Coronary artery (tissue), 2 donors: ENCODE data around the gene TNFAIP1.

Experiments
- DNase-seq: peaks from one replicate; pipeline ENCODE4 v3.0.0-alpha.2; 2017; ENCODE audit warnings: low spot score
- H3K27ac ChIP-seq, 2 donors: fragments of 200-600 bp; sonication (generic); one replicate each; pipeline ENCODE4 v1.5.1; 2016 to 2019
- H3K4me3 ChIP-seq: fragments of 200-600 bp; sonication (generic); 2 replicates; pipeline ENCODE4 v1.5.1; 2016; ENCODE audit warnings: mild to moderate bottlenecking, moderate library complexity
- TF ChIP-seq, protein P1 (sequence below): fragments of 200-600 bp; sonication (generic); IDR thresholded peaks from one replicate; pipeline ENCODE4 v1.5.1; 2019; ENCODE audit warnings: antibody characterized with exemption

Gene TNFAIP1

GRCh38 chr17:28346746-28347246 is 11.2 kb downstream of the TNFAIP1 start:
- no peak for DNase-seq
- Histone ChIP-seq H3K4me3 (no peak overlapping the region), H3K27ac (peak overlapping the region; percentile 45 to 77)

GRCh38 chr17:28347261-28347891 is 11.8 kb downstream of the TNFAIP1 start:
- DNase-seq, result no peak
- peak overlapping the region; percentile 8 to 77 for H3K27ac ChIP-seq
- no peak overlapping the region for H3K4me3 ChIP-seq
- TF ChIP-seq, protein P1, sequence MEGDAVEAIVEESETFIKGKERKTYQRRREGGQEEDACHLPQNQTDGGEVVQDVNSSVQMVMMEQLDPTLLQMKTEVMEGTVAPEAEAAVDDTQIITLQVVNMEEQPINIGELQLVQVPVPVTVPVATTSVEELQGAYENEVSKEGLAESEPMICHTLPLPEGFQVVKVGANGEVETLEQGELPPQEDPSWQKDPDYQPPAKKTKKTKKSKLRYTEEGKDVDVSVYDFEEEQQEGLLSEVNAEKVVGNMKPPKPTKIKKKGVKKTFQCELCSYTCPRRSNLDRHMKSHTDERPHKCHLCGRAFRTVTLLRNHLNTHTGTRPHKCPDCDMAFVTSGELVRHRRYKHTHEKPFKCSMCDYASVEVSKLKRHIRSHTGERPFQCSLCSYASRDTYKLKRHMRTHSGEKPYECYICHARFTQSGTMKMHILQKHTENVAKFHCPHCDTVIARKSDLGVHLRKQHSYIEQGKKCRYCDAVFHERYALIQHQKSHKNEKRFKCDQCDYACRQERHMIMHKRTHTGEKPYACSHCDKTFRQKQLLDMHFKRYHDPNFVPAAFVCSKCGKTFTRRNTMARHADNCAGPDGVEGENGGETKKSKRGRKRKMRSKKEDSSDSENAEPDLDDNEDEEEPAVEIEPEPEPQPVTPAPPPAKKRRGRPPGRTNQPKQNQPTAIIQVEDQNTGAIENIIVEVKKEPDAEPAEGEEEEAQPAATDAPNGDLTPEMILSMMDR, result no peak

More at GRCh38 chr17:28346746-28347246, 11.2 kb downstream of the TNFAIP1 start:
- TF ChIP-seq, protein P1, result no peak

- Histone ChIP-seq H3K4me3 (no peak overlapping the region), H3K27ac (no peak overlapping the region)
- no peak for DNase-seq
- TF ChIP-seq, protein P1, result no peak
Observed at GRCh38 chr17:28348979-28349378, 13.4 kb downstream of the TNFAIP1 start.

- TF ChIP-seq, protein P1, result no peak
- no peak overlapping the region for H3K27ac ChIP-seq
- no peak for DNase-seq
- H3K4me3 ChIP-seq, result no peak overlapping the region
Observed at GRCh38 chr17:28350271-28350670, 14.7 kb downstream of the TNFAIP1 start.

DNA sequence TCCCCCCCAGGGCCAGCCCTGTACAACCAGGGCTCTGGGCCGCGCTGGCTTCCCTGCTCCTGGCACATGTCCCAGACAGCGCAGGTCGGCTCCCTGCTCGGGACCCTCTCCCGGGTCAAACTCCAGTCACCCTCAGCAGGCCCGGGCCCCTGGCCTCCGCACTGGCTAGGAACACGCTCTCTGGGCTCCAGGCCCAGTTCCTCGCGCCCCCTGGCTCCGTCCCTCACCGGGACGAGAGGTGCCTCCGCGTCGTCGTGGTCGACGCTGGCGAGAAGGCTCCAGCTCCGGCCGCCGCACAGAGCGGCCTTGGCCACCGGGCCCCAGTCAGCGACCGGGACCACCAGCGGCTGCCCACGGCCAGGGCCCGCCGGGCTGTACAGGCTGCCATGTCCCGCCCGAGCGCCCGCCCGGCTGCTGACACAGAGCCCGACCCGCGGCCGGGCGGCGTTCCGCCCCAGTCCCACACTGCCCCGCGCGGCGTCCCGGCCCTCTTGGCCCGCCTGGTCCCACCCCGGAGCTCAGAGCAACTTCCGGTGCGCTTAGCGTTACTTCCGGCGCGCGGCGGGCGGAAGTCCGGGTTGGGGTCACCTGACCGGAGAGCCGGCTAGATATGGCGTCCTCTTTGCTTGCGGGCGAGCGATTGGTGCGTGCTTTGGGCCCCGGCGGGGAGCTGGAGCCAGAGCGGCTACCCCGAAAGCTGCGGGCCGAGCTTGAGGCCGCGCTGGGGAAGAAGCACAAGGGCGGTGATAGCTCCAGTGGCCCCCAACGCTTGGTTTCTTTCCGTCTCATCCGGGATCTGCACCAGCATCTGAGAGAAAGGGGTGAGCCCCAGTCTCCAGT is 21.7 kb downstream of the TNFAIP1 start, which contains the start of gene POLDIP2:
Gene POLDIP2 (minus strand): TSS at position 467 of the 840 bp plus-strand sequence. CDS start 79 bp downstream, at position 388.
- peak; percentile 96 for DNase-seq
- Histone ChIP-seq H3K4me3 (peak within 1 kb of the TSS; percentile 89), H3K27ac (peak within 1 kb of the TSS; percentile 63 to 92)
- TF ChIP-seq, protein P1, result no peak

GRCh38 chr17:28357901-28358197 is 22.3 kb downstream of the TNFAIP1 start:
- TF ChIP-seq, protein P1, result no peak
- Histone ChIP-seq H3K27ac (peak overlapping the region; percentile 63 to 92), H3K4me3 (peak overlapping the region; percentile 89)
- DNase-seq, result no peak
